SH-SY5Y (cell line): Measurements from ENCODE around the gene REM2.

Source experiments
- GATA2 ChIP-seq: IDR thresholded peaks from 2 replicates; pipeline ENCODE4 v1.6.1; 2011; ENCODE audit warnings: mild to moderate bottlenecking, low read depth, low read length
- GATA3 ChIP-seq: IDR thresholded peaks from 2 replicates; pipeline ENCODE4 v1.6.1; 2011; ENCODE audit warnings: low read depth, mild to moderate bottlenecking, low read length, moderate library complexity

The REM2 gene

GRCh38 chr14:22883173-22883976 is at the start of gene REM2:
Gene REM2, plus strand, starts transcription at chr14:22883222. Its CDS starts 66 bp downstream, at chr14:22883288.
- no peak for TF ChIP-seq GATA2
- TF ChIP-seq GATA3 = no peak

- TF ChIP-seq GATA2 (no peak), GATA3 (no peak)
Observed at GRCh38 chr14:22835505-22835904, 47.5 kb upstream of the REM2 start.

- no peak for TF ChIP-seq GATA3
Observed at GRCh38 chr14:22836301-22837113, 46.5 kb upstream of the REM2 start, which contains the start of gene MMP14. Gene MMP14, plus strand, starts transcription at chr14:22836585. Its CDS starts 233 bp downstream, at chr14:22836818.

GRCh38 chr14:22837114-22837749 is 45.8 kb upstream of the REM2 start:
- TF ChIP-seq GATA2 (no peak), GATA3 (no peak)

- TF ChIP-seq GATA2 (no peak), GATA3 (no peak)
Observed at GRCh38 chr14:22837750-22838538, 45.1 kb upstream of the REM2 start.

GRCh38 chr14:22838631-22839041 is 44.4 kb upstream of the REM2 start:
- TF ChIP-seq GATA3 = no peak
- TF ChIP-seq GATA2 = no peak

- TF ChIP-seq GATA3 = no peak
- TF ChIP-seq GATA2 = no peak
Observed at GRCh38 chr14:22839159-22839779, 43.8 kb upstream of the REM2 start.

GRCh38 chr14:22841311-22841710 is 41.7 kb upstream of the REM2 start:
- TF ChIP-seq GATA2 = no peak
- no peak for TF ChIP-seq GATA3

- no peak for TF ChIP-seq GATA2
- no peak for TF ChIP-seq GATA3
Observed at GRCh38 chr14:22841769-22842168, 41.3 kb upstream of the REM2 start.

- TF ChIP-seq GATA2 (no peak), GATA3 (no peak)
Observed at GRCh38 chr14:22842211-22843122, 40.6 kb upstream of the REM2 start.

GRCh38 chr14:22843123-22843925 is 39.7 kb upstream of the REM2 start:
- TF ChIP-seq GATA3 (no peak), GATA2 (no peak)
